GM19397 (cell line): ENCODE measurements around the gene POLR3C.
"Not testable (repeated sequence)": the region's sequence is repeated elsewhere in the genome, so short reads cannot be mapped to it uniquely, and the experiment has no call there.

Source experiments
- ATAC-seq: cut with Tn5 transposase; IDR thresholded peaks from one replicate; pipeline ENCODE4 v1.9.1; 2021; ENCODE audit warnings: mild to moderate bottlenecking, moderate library complexity; ENCODE audit not compliant: unreplicated experiment

Gene POLR3C

GRCh38 chr1:145818095-145818494 is 5.9 kb upstream of the POLR3C start:
- ATAC-seq: not testable (repeated sequence)

GRCh38 chr1:145822779-145823331 is 1.1 kb upstream of the POLR3C start:
- ATAC-seq: not testable (repeated sequence)

GRCh38 chr1:145824499-145824842 is 471 bp downstream of the POLR3C start:
- no peak for ATAC-seq

GRCh38 chr1:145826030-145826429 is 2.0 kb downstream of the POLR3C start:
- no peak for ATAC-seq

GRCh38 chr1:145827966-145828365 is 4.0 kb downstream of the POLR3C start:
- ATAC-seq: no peak

- ATAC-seq: no peak
These were observed 4.5 kb downstream of the POLR3C start for GRCh38 chr1:145828367-145829026.

- not testable (repeated sequence) for ATAC-seq
These were observed 6.8 kb downstream of the POLR3C start for GRCh38 chr1:145830810-145831209.

- ATAC-seq: no peak
These were observed 13.7 kb downstream of the POLR3C start for GRCh38 chr1:145837656-145838055.

GRCh38 chr1:145843031-145843430 is 19.0 kb downstream of the POLR3C start:
- no peak for ATAC-seq

GRCh38 chr1:145845144-145845513 is 21.1 kb downstream of the POLR3C start:
- peak; percentile 75 for ATAC-seq

- peak; percentile 67 for ATAC-seq
These were observed 21.6 kb downstream of the POLR3C start, which contains the start of gene NUDT17 for GRCh38 chr1:145845514-145846161. NUDT17 (plus strand) TSS chr1:145845630; CDS start chr1:145845641, 11 bp downstream.

- no peak for ATAC-seq
These were observed 22.2 kb downstream of the POLR3C start for GRCh38 chr1:145846201-145846612.

- ATAC-seq: no peak
These were observed 23.8 kb downstream of the POLR3C start for GRCh38 chr1:145847827-145848226.

- ATAC-seq: no peak
These were observed 25.6 kb downstream of the POLR3C start for GRCh38 chr1:145849356-145850160.

GRCh38 chr1:145855426-145855948 is 31.5 kb downstream of the POLR3C start:
- no peak for ATAC-seq

- ATAC-seq: no peak
These were observed 33.2 kb downstream of the POLR3C start for GRCh38 chr1:145857170-145857569.

GRCh38 chr1:145858238-145858900 is 34.4 kb downstream of the POLR3C start:
- peak; percentile 24 for ATAC-seq

GRCh38 chr1:145858901-145859490 is 35.0 kb downstream of the POLR3C start, which contains the start of gene PIAS3:
PIAS3 (minus strand) TSS chr1:145859081; CDS start chr1:145858990, 91 bp downstream.
- ATAC-seq: peak; percentile 88

- peak; percentile 62 for ATAC-seq
These were observed 35.6 kb downstream of the POLR3C start for GRCh38 chr1:145859491-145860023.
